ENCODE results near the gene INPP5A.

GRCh38 chr10:132732518-132732917, 194.9 kb downstream of the INPP5A start:
- no peak for TF ChIP-seq POLR2A (IDR thresholded peaks at IDR 0.05)
- TF ChIP-seq CTCF (IDR thresholded peaks at IDR 0.05) = no peak
